ENCODE measurements around the gene UBE2D2. TPM values are rescaled to one million over a fixed set of nuclear protein-coding genes. Genes with fewer than 3 reads are reported as not detected.
A peak's percentile ranks its signal among the peaks of the same experiment; 100 is the strongest.

The UBE2D2 gene
- total and polyA plus RNA-seq, 11 donors: 84.6 to 148 (median 128) TPM

GRCh38 chr5:139637438-139638089 is 76.4 kb downstream of the UBE2D2 start:
- peak overlapping the region; percentile 80 to 97 (median 91) for H3K27ac ChIP-seq
- 0 to 1% (median 0%) methylated on average over 15 to 62 of the region's 62 CpGs for WGBS, 4 donors
- TF ChIP-seq, protein P1, sequence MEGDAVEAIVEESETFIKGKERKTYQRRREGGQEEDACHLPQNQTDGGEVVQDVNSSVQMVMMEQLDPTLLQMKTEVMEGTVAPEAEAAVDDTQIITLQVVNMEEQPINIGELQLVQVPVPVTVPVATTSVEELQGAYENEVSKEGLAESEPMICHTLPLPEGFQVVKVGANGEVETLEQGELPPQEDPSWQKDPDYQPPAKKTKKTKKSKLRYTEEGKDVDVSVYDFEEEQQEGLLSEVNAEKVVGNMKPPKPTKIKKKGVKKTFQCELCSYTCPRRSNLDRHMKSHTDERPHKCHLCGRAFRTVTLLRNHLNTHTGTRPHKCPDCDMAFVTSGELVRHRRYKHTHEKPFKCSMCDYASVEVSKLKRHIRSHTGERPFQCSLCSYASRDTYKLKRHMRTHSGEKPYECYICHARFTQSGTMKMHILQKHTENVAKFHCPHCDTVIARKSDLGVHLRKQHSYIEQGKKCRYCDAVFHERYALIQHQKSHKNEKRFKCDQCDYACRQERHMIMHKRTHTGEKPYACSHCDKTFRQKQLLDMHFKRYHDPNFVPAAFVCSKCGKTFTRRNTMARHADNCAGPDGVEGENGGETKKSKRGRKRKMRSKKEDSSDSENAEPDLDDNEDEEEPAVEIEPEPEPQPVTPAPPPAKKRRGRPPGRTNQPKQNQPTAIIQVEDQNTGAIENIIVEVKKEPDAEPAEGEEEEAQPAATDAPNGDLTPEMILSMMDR (IDR thresholded peaks at IDR 0.05): peak in 8 of 12 donors; percentile 10 to 47 (median 32)
- peak in 1 of 2 donors; percentile 39 for TF ChIP-seq POLR2A (IDR thresholded peaks at IDR 0.05)
- H3K9me3 ChIP-seq: no peaks in the 10 kb centered on the region
- no peaks in the 10 kb centered on the region for H3K27me3 ChIP-seq
- peak overlapping the region; percentile 8 to 72 (median 59) for H3K4me3 ChIP-seq
- ATAC-seq: peak; percentile 30 to 78 (median 72)
- peaks cover 15 to 56% (median 38%) of the 10 kb centered on the region in 12 donors for H3K4me1 ChIP-seq
- intact Hi-C loops (cut with DNase I): loop anchor here in 8 of 10 donors (1.0 to 10.0 kb wide), 9 partner anchors 11 to 517 kb away; partner anchors contain the start of gene CXXC5 (in 3 of the 8)
- DNase-seq: peak; percentile 89 to 93 (median 90)
- peaks cover 0 to 2% (median 0%) of the 10 kb centered on the region in 9 donors for H3K36me3 ChIP-seq

DNA sequence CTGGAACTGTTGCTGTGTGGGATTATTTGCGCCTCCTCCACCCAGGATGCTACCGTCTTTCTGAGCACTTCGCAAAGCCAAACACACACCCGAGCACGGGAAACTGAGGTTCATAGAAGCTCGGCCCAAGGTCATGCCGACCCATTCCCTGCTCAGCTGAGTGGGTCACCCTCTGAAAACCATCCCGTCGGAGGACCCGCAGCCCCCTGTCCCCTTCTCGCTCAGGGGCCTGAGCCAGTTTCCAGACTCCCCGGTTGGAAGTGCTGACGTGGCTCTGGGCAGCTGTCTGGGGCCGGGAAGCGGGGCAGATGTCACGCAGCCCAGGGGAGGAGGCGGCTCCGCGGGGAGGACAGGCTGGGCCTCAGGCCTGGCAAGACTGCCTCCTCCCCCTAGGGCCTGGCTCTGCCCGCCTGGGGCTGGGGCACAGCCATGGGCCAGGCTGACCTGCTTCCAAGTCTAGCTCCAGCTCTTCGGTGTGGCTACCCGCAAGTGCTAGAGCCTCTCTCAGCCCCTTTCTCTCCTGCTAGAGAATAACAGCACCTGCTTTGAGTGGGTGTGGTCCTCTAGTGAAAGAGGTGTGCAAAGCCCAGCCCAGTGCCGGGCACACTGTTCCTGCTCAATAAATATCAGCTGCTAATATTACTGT is 77.1 kb downstream of the UBE2D2 start:
- H3K9me3 ChIP-seq: no peaks in the 10 kb centered on the region
- WGBS, 4 donors: 0 to 4% (median 2%) methylated on average over 4 to 23 of the region's 23 CpGs
- ATAC-seq: peak; percentile 76 to 83 (median 80)
- TF ChIP-seq, protein P1 (IDR thresholded peaks at IDR 0.05): no peak
- peak in 1 of 2 donors; percentile 15 for TF ChIP-seq POLR2A (IDR thresholded peaks at IDR 0.05)
- DNase-seq: peak; percentile 84 to 93 (median 92)
- no peaks in the 10 kb centered on the region for H3K27me3 ChIP-seq
- H3K36me3 ChIP-seq: no peaks in the 10 kb centered on the region
- peak overlapping the region; percentile 80 to 97 (median 91) for H3K27ac ChIP-seq
- H3K4me1 ChIP-seq: peaks cover 15 to 55% (median 38%) of the 10 kb centered on the region in 12 donors
- H3K4me3 ChIP-seq: peak overlapping the region; percentile 8 to 72 (median 59)
- intact Hi-C loops (cut with DNase I): loop anchor here in 5 of 10 donors (1.0 to 10.0 kb wide), 6 partner anchors 10 to 517 kb away; partner anchors contain the start of gene CXXC5 (in 1 of the 5)

GRCh38 chr5:139638736-139639618 is 77.8 kb downstream of the UBE2D2 start:
- no peaks in the 10 kb centered on the region for H3K9me3 ChIP-seq
- H3K4me3 ChIP-seq: peak overlapping the region in 5 of 12 donors; percentile 53 to 72 (median 61)
- 53 to 77% (median 66%) methylated on average over 9 to 12 of the region's 12 CpGs for WGBS, 4 donors
- peak in 1 of 5 donors; percentile 10 for DNase-seq
- no peaks in the 10 kb centered on the region for H3K36me3 ChIP-seq
- H3K27me3 ChIP-seq: no peaks in the 10 kb centered on the region
- peaks cover 15 to 54% (median 37%) of the 10 kb centered on the region in 12 donors for H3K4me1 ChIP-seq
- intact Hi-C loops (cut with DNase I): loop anchor here in 5 of 10 donors (1.0 to 10.0 kb wide), 6 partner anchors 9 to 516 kb away; partner anchors contain the start of gene CXXC5 (in 1 of the 5)
- H3K27ac ChIP-seq: peak overlapping the region in 11 of 12 donors; percentile 89 to 97 (median 91)
- no peak for TF ChIP-seq POLR2A (IDR thresholded peaks at IDR 0.05)
- TF ChIP-seq, protein P1 (IDR thresholded peaks at IDR 0.05): no peak
- ATAC-seq: no peak

All from heart left ventricle (tissue), 16 donors.